Neural cell (in vitro differentiated cells): ENCODE measurements around the gene ELP1.

Experiments
- CTCF ChIP-seq: fragments of 450-650 bp; IDR thresholded peaks from 2 replicates; pipeline ENCODE4 v1.5.1; 2014; ENCODE audit warnings: antibody characterized with exemption, mild to moderate bottlenecking, moderate library complexity; ENCODE audit not compliant: poor library complexity, severe bottlenecking
- EP300 ChIP-seq: fragments of 450-650 bp; conservative IDR thresholded peaks from 2 replicates; pipeline ENCODE4 v1.6.1; 2014; ENCODE audit warnings: antibody characterized with exemption, mild to moderate bottlenecking, moderate library complexity; ENCODE audit not compliant: poor library complexity, severe bottlenecking
- REST ChIP-seq: IDR thresholded peaks from 2 replicates; pipeline ENCODE4 v1.6.1; 2012; ENCODE audit warnings: borderline replicate concordance
- SMC3 ChIP-seq: fragments of 450-650 bp; conservative IDR thresholded peaks from 2 replicates; pipeline ENCODE4 v1.6.1; 2014; ENCODE audit warnings: antibody characterized with exemption, mild to moderate bottlenecking, moderate library complexity; ENCODE audit not compliant: poor library complexity

- TF ChIP-seq EP300 (no peak), CTCF (no peak), SMC3 (no peak), REST (no peak)
These were observed 98.8 kb downstream of the ELP1 start for GRCh38 chr9:108834959-108835665.
